ENCODE measurements around the gene KCNMA1. TPM values are rescaled to one million over a fixed set of nuclear protein-coding genes. Genes with fewer than 3 reads are reported as not detected.

Gene KCNMA1
- total and polyA plus RNA-seq, 7 donors = 15.3 to 427 (median 256) TPM

- Histone ChIP-seq H3K36me3 (peaks cover 5 to 10% (median 6%) of the 10 kb centered on the region in 4 donors), H3K27me3 (no peaks in the 10 kb centered on the region), H3K4me1 (peaks cover 0 to 38% (median 29%) of the 10 kb centered on the region in 4 donors), H3K4me3 (no peak overlapping the region), H3K27ac (peak overlapping the region in 2 of 4 donors; percentile 2 to 19), H3K9me3 (no peaks in the 10 kb centered on the region)
- WGBS, 2 donors = 32 to 67% methylated on average over 2 of the region's 2 CpGs
- DNase-seq = no peak
- intact Hi-C loops (cut with DNase I) = no loop called here
- no peak for TF ChIP-seq CTCF (IDR thresholded peaks at IDR 0.05)
- no peak for TF ChIP-seq POLR2A (IDR thresholded peaks at IDR 0.05)
- TF ChIP-seq EP300 (IDR thresholded peaks at IDR 0.05) = no peak
- TF ChIP-seq POLR2AphosphoS5 (IDR thresholded peaks at IDR 0.05) = no peak
Measured at GRCh38 chr10:77398558-77398957, 239.1 kb downstream of the KCNMA1 start.

- no peak for TF ChIP-seq EP300 (IDR thresholded peaks at IDR 0.05)
- TF ChIP-seq CTCF (IDR thresholded peaks at IDR 0.05) = no peak
- TF ChIP-seq POLR2A (IDR thresholded peaks at IDR 0.05) = no peak
- DNase-seq = no peak
- no peaks in the 10 kb centered on the region for H3K9me3 ChIP-seq
- no peaks in the 10 kb centered on the region for H3K36me3 ChIP-seq
- H3K4me3 ChIP-seq = no peak overlapping the region
- intact Hi-C loops (cut with DNase I) = no loop called here
- H3K27me3 ChIP-seq = no peaks in the 10 kb centered on the region
- H3K4me1 ChIP-seq = peaks cover 0 to 53% (median 43%) of the 10 kb centered on the region in 4 donors
- H3K27ac ChIP-seq = peak overlapping the region in 1 of 4 donors; percentile 36
- whole genome bisulfite sequencing, 2 donors = 83 to 89% methylated on average over 4 of the region's 4 CpGs
Measured at GRCh38 chr10:77397103-77397502, 240.5 kb downstream of the KCNMA1 start.

- no peak overlapping the region for H3K4me3 ChIP-seq
- 90 to 93% methylated on average over 2 of the region's 2 CpGs for WGBS, 2 donors
- peaks cover 0 to 60% (median 51%) of the 10 kb centered on the region in 4 donors for H3K4me1 ChIP-seq
- no peak for DNase-seq
- H3K27me3 ChIP-seq = no peaks in the 10 kb centered on the region
- peak overlapping the region in 2 of 4 donors; percentile 2 to 87 for H3K27ac ChIP-seq
- intact Hi-C loops (cut with DNase I) = no loop called here
- H3K36me3 ChIP-seq = no peaks in the 10 kb centered on the region
- TF ChIP-seq EP300 (IDR thresholded peaks at IDR 0.05) (no peak), POLR2AphosphoS5 (IDR thresholded peaks at IDR 0.05) (no peak), POLR2A (IDR thresholded peaks at IDR 0.05) (no peak), CTCF (IDR thresholded peaks at IDR 0.05) (no peak)
- H3K9me3 ChIP-seq = no peaks in the 10 kb centered on the region
Measured at GRCh38 chr10:77396290-77396689, 241.3 kb downstream of the KCNMA1 start.

GRCh38 chr10:77393821-77394501 lies 243.6 kb downstream of the KCNMA1 start:
- intact Hi-C loops (cut with DNase I) = loop anchor here (2.0 to 5.0 kb wide), 3 partner anchors 222 to 318 kb away; no protein-coding TSS in a partner anchor
- H3K27me3 ChIP-seq = no peaks in the 10 kb centered on the region
- H3K36me3 ChIP-seq = no peaks in the 10 kb centered on the region
- H3K4me3 ChIP-seq = no peak overlapping the region
- peaks cover 0 to 68% (median 64%) of the 10 kb centered on the region in 4 donors for H3K4me1 ChIP-seq
- no peak for DNase-seq
- no peak for TF ChIP-seq POLR2A (IDR thresholded peaks at IDR 0.05)
- TF ChIP-seq EP300 (IDR thresholded peaks at IDR 0.05) = no peak
- no peak for TF ChIP-seq POLR2AphosphoS5 (IDR thresholded peaks at IDR 0.05)
- TF ChIP-seq CTCF (IDR thresholded peaks at IDR 0.05) = no peak
- WGBS, 2 donors = 60 to 78% methylated on average over 9 of the region's 9 CpGs
- H3K27ac ChIP-seq = peak overlapping the region; percentile 61 to 87 (median 78)
- no peaks in the 10 kb centered on the region for H3K9me3 ChIP-seq
